ENCODE data around the gene MAB21L3.
"Not testable (repeated sequence)": the region's sequence is repeated elsewhere in the genome, so short reads cannot be mapped to it uniquely, and the experiment has no call there.

Gene MAB21L3

GRCh38 chr1:116139592-116140134 lies 28.5 kb downstream of the MAB21L3 start:
- no peak for DNase-seq

GRCh38 chr1:116144151-116144550 lies 33.0 kb downstream of the MAB21L3 start:
- DNase-seq = no peak

GRCh38 chr1:116146447-116147113 lies 35.4 kb downstream of the MAB21L3 start:
- not testable (repeated sequence) for DNase-seq

- DNase-seq = no peak
Measured at GRCh38 chr1:116147114-116147510, 35.9 kb downstream of the MAB21L3 start.

- no peak for DNase-seq
Measured at GRCh38 chr1:116147972-116148371, 36.8 kb downstream of the MAB21L3 start.

GRCh38 chr1:116148967-116149366 lies 37.8 kb downstream of the MAB21L3 start:
- DNase-seq = no peak

- no peak for DNase-seq
Measured at GRCh38 chr1:116150368-116150767, 39.2 kb downstream of the MAB21L3 start.

- peak; percentile 73 to 82 for DNase-seq
Measured at GRCh38 chr1:116151739-116152576, 40.8 kb downstream of the MAB21L3 start.

- DNase-seq = no peak
Measured at GRCh38 chr1:116152577-116152943, 41.4 kb downstream of the MAB21L3 start.

- DNase-seq = no peak
Measured at GRCh38 chr1:116152950-116153691, 41.9 kb downstream of the MAB21L3 start.

- no peak for DNase-seq
Measured at GRCh38 chr1:116153692-116154031, 42.5 kb downstream of the MAB21L3 start.

- DNase-seq = no peak
Measured at GRCh38 chr1:116154536-116154935, 43.3 kb downstream of the MAB21L3 start.

GRCh38 chr1:116157096-116157495 lies 45.9 kb downstream of the MAB21L3 start:
- no peak for DNase-seq

GRCh38 chr1:116159177-116159576 lies 48.0 kb downstream of the MAB21L3 start:
- no peak for DNase-seq

- DNase-seq = no peak
Measured at GRCh38 chr1:116159611-116160010, 48.4 kb downstream of the MAB21L3 start.

GRCh38 chr1:116161390-116161789 lies 50.2 kb downstream of the MAB21L3 start:
- DNase-seq = no peak

- no peak for DNase-seq
Measured at GRCh38 chr1:116161877-116162390, 50.7 kb downstream of the MAB21L3 start.

GRCh38 chr1:116163533-116163932 lies 52.3 kb downstream of the MAB21L3 start:
- DNase-seq = no peak

- no peak for DNase-seq
Measured at GRCh38 chr1:116164150-116164549, 53.0 kb downstream of the MAB21L3 start.

- DNase-seq = peak; percentile 9 to 16
Measured at GRCh38 chr1:116164604-116165368, 53.6 kb downstream of the MAB21L3 start.

- DNase-seq = no peak
Measured at GRCh38 chr1:116165572-116165971, 54.4 kb downstream of the MAB21L3 start.

GRCh38 chr1:116166011-116166571 lies 54.9 kb downstream of the MAB21L3 start:
- no peak for DNase-seq
